GM10266 (cell line): ENCODE data around the gene PANX3.
"Not testable (repeated sequence)": the region's sequence is repeated elsewhere in the genome, so short reads cannot be mapped to it uniquely, and the experiment has no call there.

Experiments
- DNase-seq: peaks from one replicate; pipeline ENCODE4 v3.0.0; 2012; ENCODE audit errors: extremely low spot score
- TF ChIP-seq, protein P1 (sequence below): IDR thresholded peaks from 2 replicates; pipeline ENCODE4 v1.5.1; 2012; ENCODE audit warnings: mild to moderate bottlenecking, low read depth; ENCODE audit not compliant: control insufficient read depth, insufficient read depth; ENCODE audit errors: missing control alignments

PANX3 gene

GRCh38 chr11:124600621-124601320 is 10.5 kb upstream of the PANX3 start:
- TF ChIP-seq, protein P1, sequence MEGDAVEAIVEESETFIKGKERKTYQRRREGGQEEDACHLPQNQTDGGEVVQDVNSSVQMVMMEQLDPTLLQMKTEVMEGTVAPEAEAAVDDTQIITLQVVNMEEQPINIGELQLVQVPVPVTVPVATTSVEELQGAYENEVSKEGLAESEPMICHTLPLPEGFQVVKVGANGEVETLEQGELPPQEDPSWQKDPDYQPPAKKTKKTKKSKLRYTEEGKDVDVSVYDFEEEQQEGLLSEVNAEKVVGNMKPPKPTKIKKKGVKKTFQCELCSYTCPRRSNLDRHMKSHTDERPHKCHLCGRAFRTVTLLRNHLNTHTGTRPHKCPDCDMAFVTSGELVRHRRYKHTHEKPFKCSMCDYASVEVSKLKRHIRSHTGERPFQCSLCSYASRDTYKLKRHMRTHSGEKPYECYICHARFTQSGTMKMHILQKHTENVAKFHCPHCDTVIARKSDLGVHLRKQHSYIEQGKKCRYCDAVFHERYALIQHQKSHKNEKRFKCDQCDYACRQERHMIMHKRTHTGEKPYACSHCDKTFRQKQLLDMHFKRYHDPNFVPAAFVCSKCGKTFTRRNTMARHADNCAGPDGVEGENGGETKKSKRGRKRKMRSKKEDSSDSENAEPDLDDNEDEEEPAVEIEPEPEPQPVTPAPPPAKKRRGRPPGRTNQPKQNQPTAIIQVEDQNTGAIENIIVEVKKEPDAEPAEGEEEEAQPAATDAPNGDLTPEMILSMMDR = no peak
- DNase-seq = no peak

DNA sequence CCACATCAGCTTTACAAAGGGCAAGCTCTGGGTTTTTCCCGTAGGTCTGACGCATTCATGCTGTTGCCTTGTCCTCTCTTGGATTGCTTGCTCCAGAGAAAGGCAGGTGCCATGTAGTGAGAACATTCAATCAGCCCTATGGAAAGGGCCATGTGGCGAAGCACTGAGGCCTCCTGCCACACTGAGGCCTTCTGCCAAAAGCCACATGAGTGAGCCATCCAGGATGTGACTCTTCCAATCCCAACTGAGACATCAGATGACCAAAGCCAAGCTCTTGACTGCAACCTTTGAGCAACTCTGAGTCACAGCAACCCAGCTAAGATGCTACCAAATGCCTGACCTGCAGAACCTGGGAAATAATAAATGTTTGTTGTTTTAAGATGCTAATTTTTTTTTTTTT is 9.0 kb upstream of the PANX3 start:
- TF ChIP-seq, protein P1 = no peak
- no peak for DNase-seq

- not testable (repeated sequence) for DNase-seq
These were observed 8.5 kb upstream of the PANX3 start for GRCh38 chr11:124602723-124603122.

GRCh38 chr11:124605719-124606118 is 5.5 kb upstream of the PANX3 start:
- no peak for DNase-seq
- TF ChIP-seq, protein P1 = no peak

DNA sequence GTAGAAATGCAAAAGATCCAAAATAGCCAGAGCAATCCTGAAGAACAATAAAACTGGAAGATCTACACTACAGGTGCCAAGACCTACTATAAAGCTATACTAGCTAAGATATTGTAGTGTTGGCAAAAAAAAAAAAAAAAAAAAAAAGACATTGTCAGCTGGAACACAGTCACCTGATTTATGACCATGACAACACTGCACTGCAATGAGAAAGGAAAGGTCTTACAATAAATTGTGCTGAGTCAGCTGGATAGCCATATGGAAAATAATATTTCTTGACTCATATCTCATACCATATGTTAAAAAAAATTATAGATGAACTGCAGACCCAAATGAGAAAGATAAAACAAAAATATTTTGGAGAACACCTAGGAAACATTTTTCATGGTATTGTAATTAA is 3.1 kb upstream of the PANX3 start:
- TF ChIP-seq, protein P1 = no peak
- no peak for DNase-seq

DNA sequence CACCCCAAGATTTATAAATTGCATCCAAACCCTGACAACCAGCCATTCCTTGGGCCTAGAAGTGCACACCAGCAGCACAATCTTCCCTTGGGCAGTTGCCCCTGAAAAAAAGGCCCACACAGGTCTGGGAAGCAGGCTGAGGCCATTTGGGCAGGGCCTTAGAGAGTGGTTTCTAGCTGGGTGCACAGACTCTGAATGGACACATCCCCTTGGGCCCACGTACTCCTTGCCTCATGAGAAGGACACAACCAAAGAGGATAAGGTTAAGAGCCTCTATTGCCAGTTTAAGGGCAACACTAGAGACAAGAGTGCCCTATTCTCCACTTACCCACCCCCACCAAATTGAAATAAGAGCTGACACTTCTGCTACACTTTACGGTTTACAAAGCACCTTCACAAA is 933 bp upstream of the PANX3 start:
- TF ChIP-seq, protein P1 = no peak
- DNase-seq = no peak

- DNase-seq = no peak
- TF ChIP-seq, protein P1 = no peak
These were observed 817 bp downstream of the PANX3 start for GRCh38 chr11:124612045-124612444.

DNA sequence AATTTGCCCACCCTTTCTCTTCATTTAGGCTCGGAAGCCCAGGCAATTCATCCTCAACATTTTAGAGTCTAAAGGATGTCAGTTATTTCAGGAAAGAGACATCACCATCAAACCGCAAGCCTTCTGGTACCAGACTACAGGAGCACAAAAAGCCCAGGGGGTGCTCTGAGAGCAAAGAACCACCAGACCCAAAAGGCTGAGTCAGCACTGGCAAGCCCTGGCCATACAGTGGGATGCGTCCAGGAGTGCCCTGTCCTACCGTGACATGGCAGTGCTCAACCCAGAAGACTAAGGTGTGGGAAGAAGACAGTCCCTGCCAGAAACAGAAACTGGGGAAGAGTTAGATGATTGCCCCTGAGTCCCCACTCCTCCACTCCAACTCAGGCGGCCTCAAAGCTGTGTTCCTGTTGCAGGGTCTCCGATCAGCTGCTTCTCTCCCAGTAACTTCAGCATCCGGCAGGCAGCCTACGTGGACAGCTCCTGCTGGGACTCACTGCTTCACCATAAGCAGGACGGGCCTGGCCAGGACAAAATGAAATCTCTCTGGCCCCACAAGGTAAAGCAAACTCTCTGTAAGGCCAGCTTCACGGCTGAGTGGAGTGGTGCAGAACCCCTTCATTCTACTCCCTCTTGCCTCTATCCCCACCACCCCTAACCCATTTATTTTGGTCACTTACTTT is 1.5 kb downstream of the PANX3 start:
- TF ChIP-seq, protein P1 = no peak
- DNase-seq = no peak
